Activated CD8-positive, alpha-beta memory T cell treated with anti-CD3 and anti-CD28 coated beads, Interleukin-2, amount 50 U/mL, for 48 hours (primary cell): ENCODE data around the gene KMT2A.
A peak's percentile ranks its signal among the peaks of the same experiment; 100 is the strongest.
"Not testable (repeated sequence)": the region's sequence is repeated elsewhere in the genome, so short reads cannot be mapped to it uniquely, and the experiment has no call there.

Experiments used
- DNase-seq: peaks from one replicate; pipeline ENCODE4 v3.0.0-alpha.2; 2020

Gene KMT2A

GRCh38 chr11:118435893-118436624, at the start of gene KMT2A:
Gene KMT2A, plus strand, starts transcription at chr11:118436492. Its CDS starts 21 bp downstream, at chr11:118436513.
- DNase-seq, result peak; percentile 99

GRCh38 chr11:118396097-118396501, 40.2 kb upstream of the KMT2A start:
- DNase-seq, result no peak

GRCh38 chr11:118397448-118397847, 38.8 kb upstream of the KMT2A start:
- DNase-seq, result no peak

GRCh38 chr11:118398791-118399559, 37.3 kb upstream of the KMT2A start:
- no peak for DNase-seq

GRCh38 chr11:118401151-118401879, 35.0 kb upstream of the KMT2A start, which contains the start of gene ATP5MG:
Gene ATP5MG, plus strand, starts transcription at chr11:118401606. Its CDS starts 60 bp downstream, at chr11:118401666.
- DNase-seq, result peak; percentile 96

GRCh38 chr11:118401880-118402590, 34.3 kb upstream of the KMT2A start:
- no peak for DNase-seq

DNA sequence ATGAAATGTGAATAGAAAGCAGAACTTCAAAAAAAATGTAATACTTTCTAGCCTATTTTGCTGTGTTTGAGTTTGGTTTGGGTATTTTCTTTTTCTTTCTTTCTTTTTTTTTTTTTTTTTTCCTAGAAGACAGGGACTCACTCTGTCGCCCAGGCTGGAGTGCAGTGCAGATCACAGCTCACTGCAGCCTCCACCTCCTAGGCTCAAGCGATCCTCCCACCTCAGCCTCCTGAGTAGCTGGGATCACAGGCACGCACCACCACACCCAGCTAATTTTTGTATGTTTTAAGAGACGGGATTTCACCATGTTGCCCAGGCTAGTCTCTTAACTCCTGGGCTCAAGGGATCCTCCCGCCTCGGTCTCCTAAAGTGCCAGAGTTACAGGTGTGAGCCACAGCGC, 33.7 kb upstream of the KMT2A start:
- DNase-seq, result not testable (repeated sequence)

- no peak for DNase-seq
Measured at GRCh38 chr11:118406599-118407166, 29.6 kb upstream of the KMT2A start.

- DNase-seq, result no peak
Measured at GRCh38 chr11:118410055-118410745, 26.1 kb upstream of the KMT2A start.

DNA sequence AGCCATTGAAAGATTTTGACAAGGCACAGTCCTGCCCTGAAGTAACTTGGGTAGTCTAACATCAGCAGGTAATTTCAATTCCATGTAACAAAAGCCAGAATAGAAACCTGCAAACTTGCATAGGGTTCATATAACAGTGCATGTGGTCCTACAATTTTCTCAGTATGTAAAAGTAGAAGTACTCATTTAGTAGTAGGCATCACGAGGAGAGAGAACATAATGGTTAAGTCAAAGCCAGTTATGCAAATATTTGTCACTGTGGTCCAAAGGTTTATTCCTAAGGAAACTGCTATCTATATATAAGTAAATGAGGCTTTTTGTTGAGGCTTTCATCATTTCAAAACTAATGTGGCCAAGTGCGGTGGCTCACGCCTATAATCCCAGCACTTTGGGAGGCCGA, 24.8 kb upstream of the KMT2A start:
- DNase-seq, result no peak

GRCh38 chr11:118412921-118413320, 23.4 kb upstream of the KMT2A start:
- no peak for DNase-seq

DNA sequence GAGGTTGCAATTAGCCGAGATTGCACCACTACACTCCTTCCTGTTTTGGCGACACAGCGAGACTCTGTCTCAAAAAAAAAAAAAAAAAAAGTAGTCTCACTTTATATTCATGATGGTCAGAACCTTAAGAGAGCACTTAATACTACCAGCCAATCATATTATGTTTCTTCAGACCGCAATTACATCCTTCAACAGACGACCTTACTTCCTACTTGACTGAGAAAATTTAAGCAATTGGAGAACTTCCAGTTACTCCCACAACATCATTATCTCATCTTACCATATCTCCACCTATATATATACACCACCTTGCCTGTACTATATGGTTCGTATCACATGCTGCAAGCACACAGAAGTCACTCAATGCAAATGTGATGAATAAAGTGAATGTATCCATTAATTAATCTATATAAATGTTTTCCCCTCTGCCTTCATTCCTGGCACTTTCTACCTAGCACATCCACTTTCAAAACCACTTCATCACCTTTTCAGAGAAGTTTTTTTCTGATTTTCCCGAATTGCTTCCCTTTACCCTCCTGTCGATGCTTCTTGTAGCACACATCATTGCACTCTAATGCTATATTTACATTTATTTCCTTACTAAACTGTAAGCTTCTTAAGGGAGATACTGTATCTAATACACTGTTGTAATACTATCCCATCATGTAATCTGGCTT, 21.1 kb upstream of the KMT2A start:
- DNase-seq, result no peak

GRCh38 chr11:118415739-118416068, 20.6 kb upstream of the KMT2A start:
- DNase-seq, result no peak

DNA sequence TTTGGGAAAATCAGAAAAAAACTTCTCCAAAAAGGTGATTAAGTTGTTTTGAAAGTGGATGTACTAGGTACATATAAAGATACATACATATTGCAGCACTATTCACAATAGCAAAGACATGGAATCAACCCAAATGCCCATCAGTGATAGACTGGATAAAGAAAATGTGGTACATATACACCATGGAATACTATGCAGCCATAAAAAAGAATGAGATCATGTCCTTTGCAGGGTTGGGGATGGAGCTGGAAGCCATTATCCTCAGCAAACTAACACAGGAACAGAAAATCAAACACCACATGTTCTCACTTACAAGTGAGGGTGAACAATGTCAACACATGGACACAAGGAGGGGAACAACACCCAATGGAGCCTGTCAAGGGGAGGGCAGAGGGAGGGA, 19.4 kb upstream of the KMT2A start:
- DNase-seq, result not testable (repeated sequence)

GRCh38 chr11:118417801-118418200, 18.5 kb upstream of the KMT2A start:
- DNase-seq, result no peak

DNA sequence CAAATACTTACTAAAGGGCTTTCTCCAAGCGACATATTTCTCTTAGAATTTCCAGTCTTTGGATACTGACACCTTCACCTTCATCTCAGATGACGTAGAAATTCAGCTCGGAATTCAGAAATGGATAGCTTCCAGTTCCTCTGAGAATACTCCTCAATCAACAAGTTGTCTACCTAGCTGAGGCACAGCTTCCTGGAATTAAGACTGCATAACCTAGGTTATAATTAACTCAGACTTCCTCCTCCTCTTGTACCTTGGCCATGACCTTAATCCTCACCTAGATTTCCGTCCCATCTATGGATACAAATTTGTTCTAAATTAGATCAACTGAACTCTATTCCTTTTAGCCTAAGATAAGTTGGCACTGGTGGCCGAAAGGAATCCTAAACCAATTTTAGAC, 17.5 kb upstream of the KMT2A start:
- DNase-seq, result no peak

DNA sequence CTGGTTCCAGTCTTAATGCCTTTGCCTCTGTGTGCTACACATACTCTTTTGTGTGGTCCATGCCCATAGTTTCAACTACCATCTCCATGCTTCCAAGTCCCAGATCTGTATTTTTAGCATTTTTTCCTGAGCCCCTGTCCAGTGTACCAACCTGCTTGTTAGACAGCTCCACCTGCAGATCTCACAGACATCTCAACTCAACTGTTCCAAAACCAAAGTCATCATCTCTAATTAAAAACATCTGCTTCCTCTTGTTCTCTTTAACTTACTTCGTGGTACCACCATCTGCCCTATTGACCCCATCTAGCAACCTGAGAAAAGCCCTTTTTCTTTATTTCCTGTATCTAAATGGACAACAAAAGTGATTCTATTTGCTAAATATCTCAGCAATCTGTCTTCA, 8.6 kb upstream of the KMT2A start:
- DNase-seq, result no peak

GRCh38 chr11:118430956-118431355, 5.3 kb upstream of the KMT2A start:
- DNase-seq, result no peak

GRCh38 chr11:118434123-118434552, 2.2 kb upstream of the KMT2A start:
- DNase-seq, result no peak

DNA sequence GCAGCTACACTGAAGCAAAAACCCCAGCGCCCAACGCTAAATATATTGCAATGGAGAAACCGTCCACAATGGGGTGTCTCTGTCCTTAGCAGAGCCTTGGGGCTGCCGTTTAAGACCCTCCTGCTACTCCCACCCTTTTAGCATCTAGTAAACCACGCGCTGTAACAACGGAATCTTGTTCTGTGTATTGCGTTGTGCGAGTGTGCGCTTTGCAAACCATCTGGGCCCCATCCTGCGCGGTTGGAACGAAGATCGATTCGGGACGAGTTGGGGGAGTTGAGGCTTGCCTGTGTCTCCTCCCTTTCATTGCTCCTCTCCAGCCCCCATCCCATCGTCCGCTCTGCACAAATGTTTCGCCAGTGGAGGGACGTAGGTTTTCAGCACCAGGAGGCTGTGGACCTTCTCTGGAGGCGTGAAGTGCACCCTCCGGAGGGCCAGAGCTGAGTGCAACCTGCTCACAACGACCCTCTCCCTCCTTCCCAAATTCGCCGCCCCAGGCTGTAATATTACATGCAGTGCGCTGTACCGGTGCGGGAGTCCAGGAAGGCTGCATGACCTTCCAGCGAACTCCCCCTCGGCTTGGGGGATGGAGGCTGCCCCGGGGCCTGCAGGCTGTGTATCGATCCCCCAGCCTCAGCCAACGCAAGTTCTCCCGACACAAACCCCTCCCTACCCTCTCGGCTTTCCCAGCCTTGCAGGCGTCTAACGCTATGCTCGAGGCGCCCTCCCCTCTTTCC, 1.6 kb upstream of the KMT2A start:
- DNase-seq, result peak; percentile 70
